A549 (cell line): ENCODE measurements around the gene CLIC4. TPM values are rescaled to one million over a fixed set of nuclear protein-coding genes. Genes with fewer than 3 reads are reported as not detected.

Experiments used
- ATAC-seq, 2 experiments: fragments of 200-7000 bp in 1 of 2; fragments of >200 bp in 1 of 2; cut with Nextera tagmentation in 1 of 2; cut with Tn5 transposase in 1 of 2; 3 replicates each; pipeline versions ENCODE4 v1.8.0 to v1.9.1; 2018 to 2020; ENCODE audit warnings: mild to moderate bottlenecking in 1 of 2, moderate library complexity in 1 of 2
- CTCF ChIA-PET: fragments of 300-600 bp; sonication (Branson Sonifier 250); formaldehyde crosslinking; extraction: SDS; loops from one replicate; lab custom pipeline; 2021; ENCODE audit warnings: antibody characterized with exemption, inconsistent platforms; lab: Yijun Ruan, JAX
- POLR2A ChIA-PET: fragments of 350-600 bp; formaldehyde crosslinking; extraction: SDS; loops from one replicate; lab custom pipeline; 2021; ENCODE audit warnings: antibody characterized with exemption, inconsistent platforms; lab: Yijun Ruan, JAX
- DNase-seq, 2 experiments: peaks; one replicate each; pipeline versions ENCODE4 v3.0.0 to v3.0.0-alpha.2; 2011 to 2016; ENCODE audit warnings: low read depth in 1 of 2, low spot score in 1 of 2
- FAIRE-seq: peaks from 2 replicates; lab custom pipeline; 2011; peaks lifted over from hg19 to GRCh38; lab: Jason Lieb, UNC
- H3K27ac ChIP-seq, 2 experiments: fragments of >200 bp; sonication (Bioruptor Twin); formaldehyde crosslinking; 3 replicates each; pipeline ENCODE4 v1.5.1; 2016 to 2017
- H3K4me1 ChIP-seq: fragments of >200 bp; sonication (Bioruptor Twin); formaldehyde crosslinking; 3 replicates; pipeline ENCODE4 v1.6.1; 2016
- H3K4me2 ChIP-seq: fragments of >200 bp; sonication (Bioruptor Twin); formaldehyde crosslinking; 3 replicates; pipeline ENCODE4 v1.6.1; 2016
- H3K4me3 ChIP-seq: fragments of >200 bp; sonication (Bioruptor Twin); formaldehyde crosslinking; 3 replicates; pipeline ENCODE4 v1.5.1; 2016
- H3K9me3 ChIP-seq: fragments of >200 bp; sonication (Bioruptor Twin); formaldehyde crosslinking; 3 replicates; pipeline ENCODE4 v1.6.1; 2016
- BHLHE40 ChIP-seq: IDR thresholded peaks from 2 replicates; pipeline ENCODE4 v1.6.1; 2012; ENCODE audit warnings: low read depth, low read length, inconsistent platforms
- CBX8 ChIP-seq: fragments of 200-600 bp; sonication (generic); IDR thresholded peaks from 2 replicates; pipeline ENCODE4 v1.6.1; 2016
- CHD4 ChIP-seq: fragments of 200-600 bp; sonication (generic); IDR thresholded peaks from 2 replicates; pipeline ENCODE4 v1.6.1; 2016; ENCODE audit warnings: antibody characterized with exemption, mild to moderate bottlenecking, borderline replicate concordance
- EHMT2 ChIP-seq: fragments of 200-600 bp; sonication (generic); IDR thresholded peaks from 2 replicates; pipeline ENCODE4 v1.6.1; 2016; ENCODE audit warnings: antibody characterized with exemption, low read depth, mild to moderate bottlenecking, moderate library complexity
- ELK1 ChIP-seq: fragments of 150-350 bp; IDR thresholded peaks from 2 replicates; pipeline ENCODE4 v1.6.1; 2014; ENCODE audit warnings: low read depth, mild to moderate bottlenecking, low read length
- FOSB ChIP-seq: fragments of 250-450 bp; sonication (Bioruptor Pico); IDR thresholded peaks from 2 replicates; pipeline ENCODE4 v1.5.0; 2020; ENCODE audit warnings: mild to moderate bottlenecking, moderate library complexity
- FOSL2 ChIP-seq, 2 experiments: fragments of 450-650 bp in 1 of 2; fragments of >200 bp in 1 of 2; sonication (Bioruptor Twin) in 1 of 2; formaldehyde crosslinking; IDR thresholded peaks; 2 replicates each; pipeline versions ENCODE4 v1.5.0 to v1.6.1; 2016 to 2020; ENCODE audit warnings: mild to moderate bottlenecking in 1 of 2, moderate library complexity in 1 of 2
- GATA3 ChIP-seq: IDR thresholded peaks from 2 replicates; pipeline ENCODE4 v1.6.1; 2012; ENCODE audit warnings: borderline replicate concordance
- HDAC2 ChIP-seq: fragments of 200-600 bp; sonication (generic); IDR thresholded peaks from 2 replicates; pipeline ENCODE4 v1.6.1; 2016
- HES2 ChIP-seq: fragments of >200 bp; sonication (Bioruptor Twin); formaldehyde crosslinking; IDR thresholded peaks from 2 replicates; pipeline ENCODE4 v1.6.1; 2016
- HEYL ChIP-seq: fragments of 250-450 bp; sonication (Bioruptor Pico); IDR thresholded peaks from 2 replicates; pipeline ENCODE4 v1.8.0; 2021; ENCODE audit warnings: mild to moderate bottlenecking, moderate library complexity
- JUN ChIP-seq, 2 experiments: fragments of >200 bp; sonication (Bioruptor Twin); formaldehyde crosslinking; IDR thresholded peaks; 2 replicates in 1 of 2; 3 replicates in 1 of 2; pipeline ENCODE4 v1.6.1; 2016 to 2017
- KDM5A ChIP-seq: fragments of 200-600 bp; sonication (generic); IDR thresholded peaks from 2 replicates; pipeline ENCODE4 v1.6.1; 2016; ENCODE audit warnings: antibody characterized with exemption, mild to moderate bottlenecking
- MAX ChIP-seq: IDR thresholded peaks from 2 replicates; pipeline ENCODE4 v1.6.1; 2012
- NFE2L2 ChIP-seq: fragments of 150-350 bp; conservative IDR thresholded peaks from 2 replicates; pipeline ENCODE4 v1.6.1; 2014; ENCODE audit warnings: low read length
- PHF8 ChIP-seq: fragments of 200-600 bp; sonication (generic); IDR thresholded peaks from 2 replicates; pipeline ENCODE4 v1.6.1; 2016; ENCODE audit warnings: low read depth, mild to moderate bottlenecking, antibody characterized with exemption, moderate library complexity, borderline replicate concordance
- RARB ChIP-seq: fragments of 250-450 bp; sonication (Bioruptor Pico); IDR thresholded peaks from 2 replicates; pipeline ENCODE4 v1.8.0; 2021; ENCODE audit warnings: mild to moderate bottlenecking, moderate library complexity
- REST ChIP-seq: fragments of 200-600 bp; sonication (generic); IDR thresholded peaks from 2 replicates; pipeline ENCODE4 v1.6.1; 2016; ENCODE audit warnings: antibody characterized with exemption, mild to moderate bottlenecking, moderate library complexity
- SMC3 ChIP-seq: fragments of >200 bp; sonication (Bioruptor Twin); formaldehyde crosslinking; IDR thresholded peaks from 3 replicates; pipeline ENCODE4 v1.6.1; 2018; ENCODE audit warnings: inconsistent platforms
- SREBF2 ChIP-seq: fragments of 450-650 bp; IDR thresholded peaks from 2 replicates; pipeline ENCODE4 v1.6.1; 2014; ENCODE audit warnings: mild to moderate bottlenecking, moderate library complexity
- TFCP2L1 ChIP-seq: fragments of 250-450 bp; sonication (Bioruptor Pico); IDR thresholded peaks from 2 replicates; pipeline ENCODE4 v1.5.0; 2021; ENCODE audit warnings: mild to moderate bottlenecking
- TP53 ChIP-seq: fragments of 250-450 bp; sonication (Bioruptor Pico); IDR thresholded peaks from 2 replicates; pipeline ENCODE4 v1.5.0; 2021; ENCODE audit warnings: mild to moderate bottlenecking, moderate library complexity
- ZNF302 ChIP-seq: fragments of 250-450 bp; sonication (Bioruptor Pico); IDR thresholded peaks from 2 replicates; pipeline ENCODE4 v1.9.0; 2021; ENCODE audit warnings: inconsistent platforms, mild to moderate bottlenecking, moderate library complexity
- WGBS: methylation state at CpG from one replicate; pipeline ENCODE4 v1.1.6; 2017; ENCODE audit errors: missing lambda C conversion rate; 5-methylcytosine and 5-hydroxymethylcytosine counted together
- polyA plus RNA-seq, 4 experiments: library from polyadenylated mRNA; depleted of rRNA in 3 of 4; stranded (reverse); fragments of >200 nt; fragmentation: RNase III in 1 of 4; extraction: RNeasy Plus Mini Kit Qiagen cat#74134 plus additional on column Dnase treatment in 1 of 4; gene quantifications; 2 replicates in 3 of 4; 3 replicates in 1 of 4; pipeline ENCODE4 v1.2.3, GENCODE V29; 2011 to 2017

CLIC4 gene
- polyA plus RNA-seq, 2 of the 4 experiments (the other 2 are of a cell fraction): 52.1 to 97.4 TPM

- ChIA-PET POLR2A (no interaction called here), CTCF (interaction anchor here (0.5 to 0.8 kb wide), 2 partner anchors 15 to 23 kb away, joined by 3 to 4 read pairs; no protein-coding TSS in a partner anchor)
- no peak for TF ChIP-seq JUN (IDR thresholded peaks at IDR 0.05)
- no peak for TF ChIP-seq RARB (CRISPR knock-in tag)
- no peak for TF ChIP-seq CBX8
- no peak for TF ChIP-seq TP53 (CRISPR knock-in tag)
- TF ChIP-seq ELK1: no peak
- TF ChIP-seq HEYL: no peak
- TF ChIP-seq MAX: no peak
- TF ChIP-seq FOSB: no peak
- no peak for TF ChIP-seq REST
- TF ChIP-seq KDM5A: no peak
- no peak for TF ChIP-seq SMC3
- no peak for TF ChIP-seq FOSL2 (IDR thresholded peaks at IDR 0.05)
- no peak for TF ChIP-seq FOSL2 (CRISPR knock-in tag; IDR thresholded peaks at IDR 0.05)
- TF ChIP-seq BHLHE40: no peak
- TF ChIP-seq CHD4: no peak
- no peak for TF ChIP-seq TFCP2L1 (CRISPR knock-in tag)
- no peak for TF ChIP-seq PHF8
- TF ChIP-seq HES2: no peak
- Histone ChIP-seq H3K9me3 (no peaks in the 10 kb centered on the region), H3K27ac (no peak overlapping the region), H3K4me2 (no peak overlapping the region), H3K4me1 (peaks cover 5% of the 10 kb centered on the region), H3K4me3 (no peak overlapping the region)
- ATAC-seq (no peak), FAIRE-seq (no peak), DNase-seq (no peak)
- WGBS: 68% methylated on average over 1 of the region's 1 CpG
Measured at GRCh38 chr1:24801176-24801575, 55.9 kb downstream of the CLIC4 start.

GRCh38 chr1:24803220-24803619, 58.0 kb downstream of the CLIC4 start:
- H3K9me3 ChIP-seq: no peaks in the 10 kb centered on the region
- no peak for TF ChIP-seq EHMT2
- TF ChIP-seq NFE2L2: no peak
- no peak for TF ChIP-seq HDAC2
- TF ChIP-seq SREBF2: no peak
- no peak for TF ChIP-seq BHLHE40
- no peak for TF ChIP-seq ZNF302
- TF ChIP-seq GATA3: no peak
- H3K4me3 ChIP-seq: no peak overlapping the region
- ATAC-seq: no peak
- no peak for FAIRE-seq
- CTCF ChIA-PET: interaction anchor here (0.6 to 1.7 kb wide), 3 partner anchors 89 to 149 kb away, joined by 3 to 5 read pairs (median 3); no protein-coding TSS in a partner anchor
- DNase-seq: no peak
- POLR2A ChIA-PET: no interaction called here
- H3K4me1 ChIP-seq: peaks cover 8% of the 10 kb centered on the region
- 50% methylated on average over 2 of the region's 2 CpGs for WGBS
- no peak overlapping the region for H3K4me2 ChIP-seq
- H3K27ac ChIP-seq: no peak overlapping the region
